ENCODE data around the gene DOCK10.

DNA sequence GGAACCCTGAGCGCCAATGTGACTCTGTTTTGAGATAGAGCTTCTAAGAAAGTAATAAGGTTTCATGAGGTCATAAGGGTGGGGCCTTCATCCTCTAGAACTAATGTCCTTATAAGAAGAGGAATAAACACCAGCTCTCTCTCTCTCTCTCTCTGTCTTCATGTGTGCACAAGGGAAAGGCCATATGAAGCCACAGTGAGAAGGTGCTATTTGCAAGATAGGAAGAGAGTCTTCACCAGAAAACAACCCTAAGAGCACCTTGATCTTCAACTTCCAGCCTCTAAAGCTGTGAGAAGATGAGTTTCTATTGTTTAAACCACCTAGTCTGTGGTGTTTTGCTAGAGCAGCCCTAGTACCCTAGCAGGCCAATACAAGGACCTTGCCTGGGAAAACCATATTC is 55.8 kb downstream of the DOCK10 start:
- TF ChIP-seq, protein P1, sequence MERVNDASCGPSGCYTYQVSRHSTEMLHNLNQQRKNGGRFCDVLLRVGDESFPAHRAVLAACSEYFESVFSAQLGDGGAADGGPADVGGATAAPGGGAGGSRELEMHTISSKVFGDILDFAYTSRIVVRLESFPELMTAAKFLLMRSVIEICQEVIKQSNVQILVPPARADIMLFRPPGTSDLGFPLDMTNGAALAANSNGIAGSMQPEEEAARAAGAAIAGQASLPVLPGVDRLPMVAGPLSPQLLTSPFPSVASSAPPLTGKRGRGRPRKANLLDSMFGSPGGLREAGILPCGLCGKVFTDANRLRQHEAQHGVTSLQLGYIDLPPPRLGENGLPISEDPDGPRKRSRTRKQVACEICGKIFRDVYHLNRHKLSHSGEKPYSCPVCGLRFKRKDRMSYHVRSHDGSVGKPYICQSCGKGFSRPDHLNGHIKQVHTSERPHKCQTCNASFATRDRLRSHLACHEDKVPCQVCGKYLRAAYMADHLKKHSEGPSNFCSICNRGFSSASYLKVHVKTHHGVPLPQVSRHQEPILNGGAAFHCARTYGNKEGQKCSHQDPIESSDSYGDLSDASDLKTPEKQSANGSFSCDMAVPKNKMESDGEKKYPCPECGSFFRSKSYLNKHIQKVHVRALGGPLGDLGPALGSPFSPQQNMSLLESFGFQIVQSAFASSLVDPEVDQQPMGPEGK (CRISPR knock-in tag; IDR thresholded peaks at IDR 0.05; ENCODE audit: borderline replicate concordance) = no peak
- no peak for TF ChIP-seq POU6F1 (CRISPR knock-in tag; IDR thresholded peaks at IDR 0.05; ENCODE audit: borderline replicate concordance, low read depth)
- no peak for TF ChIP-seq ARNTL (CRISPR knock-in tag; IDR thresholded peaks at IDR 0.05; ENCODE audit: borderline replicate concordance, low read depth)
- TF ChIP-seq ESRRG (CRISPR knock-in tag; IDR thresholded peaks at IDR 0.05) = no peak
- TF ChIP-seq ZFP3 (CRISPR knock-in tag; IDR thresholded peaks at IDR 0.05) = no peak
- no peak for TF ChIP-seq ZFP30 (CRISPR knock-in tag; IDR thresholded peaks at IDR 0.05)
- TF ChIP-seq, protein P2, sequence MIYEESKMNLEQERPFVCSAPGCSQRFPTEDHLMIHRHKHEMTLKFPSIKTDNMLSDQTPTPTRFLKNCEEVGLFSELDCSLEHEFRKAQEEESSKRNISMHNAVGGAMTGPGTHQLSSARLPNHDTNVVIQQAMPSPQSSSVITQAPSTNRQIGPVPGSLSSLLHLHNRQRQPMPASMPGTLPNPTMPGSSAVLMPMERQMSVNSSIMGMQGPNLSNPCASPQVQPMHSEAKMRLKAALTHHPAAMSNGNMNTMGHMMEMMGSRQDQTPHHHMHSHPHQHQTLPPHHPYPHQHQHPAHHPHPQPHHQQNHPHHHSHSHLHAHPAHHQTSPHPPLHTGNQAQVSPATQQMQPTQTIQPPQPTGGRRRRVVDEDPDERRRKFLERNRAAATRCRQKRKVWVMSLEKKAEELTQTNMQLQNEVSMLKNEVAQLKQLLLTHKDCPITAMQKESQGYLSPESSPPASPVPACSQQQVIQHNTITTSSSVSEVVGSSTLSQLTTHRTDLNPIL (CRISPR knock-in tag; IDR thresholded peaks at IDR 0.05; ENCODE audit: low read depth) = no peak
- TF ChIP-seq TCF4 (CRISPR knock-in tag; IDR thresholded peaks at IDR 0.05; ENCODE audit: borderline replicate concordance) = no peak
- TF ChIP-seq GLIS3 (CRISPR knock-in tag; IDR thresholded peaks at IDR 0.05) = no peak
- no peak for TF ChIP-seq ISL1 (CRISPR knock-in tag; IDR thresholded peaks at IDR 0.05)
- TF ChIP-seq ZNF8 (CRISPR knock-in tag; IDR thresholded peaks at IDR 0.05) = no peak
- no peak for TF ChIP-seq RARB (CRISPR knock-in tag; IDR thresholded peaks at IDR 0.05)
